ENCODE measurements around the gene MBD5. TPM values are rescaled to one million over a fixed set of nuclear protein-coding genes. Genes with fewer than 3 reads are reported as not detected.

MBD5 gene
- total RNA-seq, 4 donors from 2014 or later: 11.9 to 51.9 (median 19.7) TPM

- Histone ChIP-seq H3K4me3 (no peak overlapping the region), H3K9me3 (no peaks in the 10 kb centered on the region), H3K27me3 (no peaks in the 10 kb centered on the region), H3K27ac (no peak overlapping the region), H3K36me3 (peaks cover 2% of the 10 kb centered on the region), H3K4me1 (no peaks in the 10 kb centered on the region)
- TF ChIP-seq EP300 (IDR thresholded peaks at IDR 0.05) (no peak), POLR2AphosphoS5 (IDR thresholded peaks at IDR 0.05) (no peak)
- DNase-seq (ENCODE audit: low spot score in 2 of 2): no peak
- 78% methylated on average over 10 of the region's 10 CpGs for WGBS
Observed at GRCh38 chr2:148258124-148258523, 237.2 kb downstream of the MBD5 start.

GRCh38 chr2:148259674-148260073, 238.8 kb downstream of the MBD5 start:
- H3K4me1 ChIP-seq: no peaks in the 10 kb centered on the region
- H3K27me3 ChIP-seq: no peaks in the 10 kb centered on the region
- DNase-seq (ENCODE audit: low spot score in 2 of 2): no peak
- H3K9me3 ChIP-seq: no peaks in the 10 kb centered on the region
- H3K27ac ChIP-seq: no peak overlapping the region
- WGBS: 81% methylated on average over 6 of the region's 6 CpGs
- TF ChIP-seq CTCF (IDR thresholded peaks at IDR 0.05): no peak
- no peak for TF ChIP-seq POLR2A (IDR thresholded peaks at IDR 0.05)
- TF ChIP-seq EP300 (IDR thresholded peaks at IDR 0.05): no peak
- no peak for TF ChIP-seq POLR2AphosphoS5 (IDR thresholded peaks at IDR 0.05)
- H3K4me3 ChIP-seq: no peak overlapping the region
- H3K36me3 ChIP-seq: peaks cover 2% of the 10 kb centered on the region

- no peak for TF ChIP-seq POLR2AphosphoS5 (IDR thresholded peaks at IDR 0.05)
- no peaks in the 10 kb centered on the region for H3K9me3 ChIP-seq
- no peaks in the 10 kb centered on the region for H3K4me1 ChIP-seq
- WGBS: 95% methylated on average over 2 of the region's 2 CpGs
- DNase-seq (ENCODE audit: low spot score in 2 of 2): no peak
- no peaks in the 10 kb centered on the region for H3K27me3 ChIP-seq
- H3K36me3 ChIP-seq: peaks cover 2% of the 10 kb centered on the region
- H3K27ac ChIP-seq: no peak overlapping the region
- H3K4me3 ChIP-seq: no peak overlapping the region
Observed at GRCh38 chr2:148263890-148264289, 243.0 kb downstream of the MBD5 start.

- Histone ChIP-seq H3K36me3 (no peaks in the 10 kb centered on the region), H3K27ac (no peak overlapping the region), H3K4me3 (no peak overlapping the region), H3K27me3 (no peaks in the 10 kb centered on the region), H3K9me3 (no peaks in the 10 kb centered on the region), H3K4me1 (no peaks in the 10 kb centered on the region)
- no peak for TF ChIP-seq POLR2AphosphoS5 (IDR thresholded peaks at IDR 0.05)
- TF ChIP-seq CTCF (IDR thresholded peaks at IDR 0.05): no peak
- TF ChIP-seq POLR2A (IDR thresholded peaks at IDR 0.05): no peak
- no peak for TF ChIP-seq EP300 (IDR thresholded peaks at IDR 0.05)
- DNase-seq (ENCODE audit: low spot score in 2 of 2): no peak
- 63% methylated on average over 4 of the region's 4 CpGs for WGBS
Observed at GRCh38 chr2:148273158-148273691, 252.3 kb downstream of the MBD5 start.

- no peaks in the 10 kb centered on the region for H3K4me1 ChIP-seq
- H3K4me3 ChIP-seq: no peak overlapping the region
- no peaks in the 10 kb centered on the region for H3K36me3 ChIP-seq
- H3K27me3 ChIP-seq: no peaks in the 10 kb centered on the region
- H3K9me3 ChIP-seq: no peaks in the 10 kb centered on the region
- no peak overlapping the region for H3K27ac ChIP-seq
- TF ChIP-seq EP300 (IDR thresholded peaks at IDR 0.05) (no peak), POLR2A (IDR thresholded peaks at IDR 0.05) (no peak), POLR2AphosphoS5 (IDR thresholded peaks at IDR 0.05) (no peak), CTCF (IDR thresholded peaks at IDR 0.05) (no peak)
- no peak for DNase-seq (ENCODE audit: low spot score in 2 of 2)
- WGBS: 66% methylated on average over 3 of the region's 3 CpGs
Observed at GRCh38 chr2:148279216-148279615, 258.3 kb downstream of the MBD5 start.

- H3K4me3 ChIP-seq: no peak overlapping the region
- H3K9me3 ChIP-seq: no peaks in the 10 kb centered on the region
- no peak for TF ChIP-seq EP300 (IDR thresholded peaks at IDR 0.05)
- TF ChIP-seq CTCF (IDR thresholded peaks at IDR 0.05): no peak
- no peak for TF ChIP-seq POLR2A (IDR thresholded peaks at IDR 0.05)
- TF ChIP-seq POLR2AphosphoS5 (IDR thresholded peaks at IDR 0.05): no peak
- no peaks in the 10 kb centered on the region for H3K4me1 ChIP-seq
- no peak for DNase-seq (ENCODE audit: low spot score in 2 of 2)
- no peaks in the 10 kb centered on the region for H3K27me3 ChIP-seq
- WGBS: 62% methylated on average over 1 of the region's 1 CpG
- H3K36me3 ChIP-seq: no peaks in the 10 kb centered on the region
- H3K27ac ChIP-seq: no peak overlapping the region
Observed at GRCh38 chr2:148282201-148282600, 261.3 kb downstream of the MBD5 start.
